ENCODE data around the gene CTNNBL1.

Gene CTNNBL1

GRCh38 chr20:37901654-37902503, 208.0 kb downstream of the CTNNBL1 start:
- peak; percentile 12 for DNase-seq (ENCODE audit: low spot score)

- no peak for DNase-seq (ENCODE audit: low spot score)
Observed at GRCh38 chr20:37902504-37903313, 208.9 kb downstream of the CTNNBL1 start, which contains the start of gene VSTM2L. TSS of gene VSTM2L (plus strand) at chr20:37903127. CDS start at chr20:37903351, 224 bp downstream.

GRCh38 chr20:37903317-37904007, 209.6 kb downstream of the CTNNBL1 start:
- no peak for DNase-seq (ENCODE audit: low spot score)

- no peak for DNase-seq (ENCODE audit: low spot score)
Observed at GRCh38 chr20:37904008-37904642, 210.3 kb downstream of the CTNNBL1 start.

- no peak for DNase-seq (ENCODE audit: low spot score)
Observed at GRCh38 chr20:37904845-37905373, 211.1 kb downstream of the CTNNBL1 start.

- DNase-seq (ENCODE audit: low spot score) = no peak
Observed at GRCh38 chr20:37905671-37906613, 212.1 kb downstream of the CTNNBL1 start.

GRCh38 chr20:37907330-37907676, 213.5 kb downstream of the CTNNBL1 start:
- DNase-seq (ENCODE audit: low spot score) = no peak

GRCh38 chr20:37907677-37908401, 214.0 kb downstream of the CTNNBL1 start:
- no peak for DNase-seq (ENCODE audit: low spot score)

GRCh38 chr20:37911261-37911660, 217.4 kb downstream of the CTNNBL1 start:
- no peak for DNase-seq (ENCODE audit: low spot score)

GRCh38 chr20:37911838-37912281, 218.0 kb downstream of the CTNNBL1 start:
- DNase-seq (ENCODE audit: low spot score) = no peak

GRCh38 chr20:37912874-37913273, 219.0 kb downstream of the CTNNBL1 start:
- DNase-seq (ENCODE audit: low spot score) = no peak

GRCh38 chr20:37913567-37914366, 219.9 kb downstream of the CTNNBL1 start:
- DNase-seq (ENCODE audit: low spot score) = no peak

- no peak for DNase-seq (ENCODE audit: low spot score)
Observed at GRCh38 chr20:37914367-37914671, 220.5 kb downstream of the CTNNBL1 start.

- DNase-seq (ENCODE audit: low spot score) = no peak
Observed at GRCh38 chr20:37914672-37915433, 221.0 kb downstream of the CTNNBL1 start.

- DNase-seq (ENCODE audit: low spot score) = no peak
Observed at GRCh38 chr20:37915434-37915787, 221.6 kb downstream of the CTNNBL1 start.

- no peak for DNase-seq (ENCODE audit: low spot score)
Observed at GRCh38 chr20:37915800-37916570, 222.2 kb downstream of the CTNNBL1 start.

GRCh38 chr20:37917461-37917860, 223.6 kb downstream of the CTNNBL1 start:
- DNase-seq (ENCODE audit: low spot score) = no peak

- DNase-seq (ENCODE audit: low spot score) = no peak
Observed at GRCh38 chr20:37918035-37918434, 224.2 kb downstream of the CTNNBL1 start.

Data from globus pallidus (tissue), 1 donor.